Neuron (in vitro differentiated cells): ENCODE results near the gene UBA3.

ENCODE experiments used
- H2AFZ ChIP-seq: one replicate; pipeline ENCODE4 v1.6.1; 2013; ENCODE audit warnings: low read depth, mild to moderate bottlenecking, inconsistent platforms, low read length, moderate library complexity
- H3K27me3 ChIP-seq: one replicate; pipeline ENCODE4 v1.6.1; 2013; ENCODE audit warnings: low read length; ENCODE audit not compliant: insufficient read depth
- H3K36me3 ChIP-seq: one replicate; pipeline ENCODE4 v1.6.1; 2013; ENCODE audit warnings: low read length; ENCODE audit not compliant: insufficient read depth
- H3K4me1 ChIP-seq: one replicate; pipeline ENCODE4 v1.6.1; 2013; ENCODE audit warnings: low read length; ENCODE audit not compliant: insufficient read depth
- H3K4me3 ChIP-seq: 2 replicates; pipeline ENCODE4 v1.5.1; 2013; ENCODE audit warnings: mild to moderate bottlenecking, low read length, moderate library complexity
- H3K9me3 ChIP-seq: one replicate; pipeline ENCODE4 v1.6.1; 2013; ENCODE audit warnings: low read length

The UBA3 gene

DNA sequence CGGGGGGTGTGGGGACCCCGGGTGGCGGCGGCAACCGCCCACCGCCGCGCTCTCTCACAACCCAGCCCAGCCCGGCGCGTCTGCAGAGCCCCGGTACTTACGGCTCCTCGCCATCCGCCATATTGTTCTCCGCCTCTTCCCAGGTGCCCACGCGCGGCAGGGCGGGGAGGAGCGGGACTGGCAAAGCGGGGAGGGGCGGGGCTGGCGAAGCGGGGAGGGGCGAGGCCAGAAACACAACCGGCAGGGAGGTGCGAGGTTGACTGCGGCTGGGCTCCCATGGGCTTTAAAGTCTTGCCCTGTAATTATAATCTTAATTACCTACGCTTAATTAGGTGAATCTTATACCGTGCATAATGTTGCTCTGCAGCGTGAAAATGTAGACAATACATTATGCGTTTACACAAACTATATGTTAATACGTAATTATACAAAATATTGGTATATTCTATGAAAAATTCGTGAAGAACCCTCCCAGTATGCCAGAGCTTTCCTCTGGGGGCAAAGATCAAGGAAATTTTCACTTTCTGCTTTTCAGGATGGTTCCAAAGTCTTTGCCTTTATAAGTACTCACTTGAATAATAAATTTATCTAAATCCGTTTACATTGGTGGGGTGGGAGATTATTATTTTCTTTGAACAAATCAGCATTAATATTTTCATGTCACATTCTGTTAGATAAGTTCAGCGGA is at the start of gene UBA3:
Gene UBA3, minus strand, starts transcription at position 133 of the 688 bp plus-strand sequence. Its CDS starts 12 bp downstream, at position 121.
- Histone ChIP-seq H3K27me3 (no peaks in the 10 kb centered on the region), H3K4me1 (peaks cover 39% of the 10 kb centered on the region), H3K4me3 (peak within 1 kb of the TSS; percentile 86), H2AFZ (peak within 1 kb of the TSS; percentile 55), H3K36me3 (peaks cover 4% of the 10 kb centered on the region), H3K9me3 (no peaks in the 10 kb centered on the region)

DNA sequence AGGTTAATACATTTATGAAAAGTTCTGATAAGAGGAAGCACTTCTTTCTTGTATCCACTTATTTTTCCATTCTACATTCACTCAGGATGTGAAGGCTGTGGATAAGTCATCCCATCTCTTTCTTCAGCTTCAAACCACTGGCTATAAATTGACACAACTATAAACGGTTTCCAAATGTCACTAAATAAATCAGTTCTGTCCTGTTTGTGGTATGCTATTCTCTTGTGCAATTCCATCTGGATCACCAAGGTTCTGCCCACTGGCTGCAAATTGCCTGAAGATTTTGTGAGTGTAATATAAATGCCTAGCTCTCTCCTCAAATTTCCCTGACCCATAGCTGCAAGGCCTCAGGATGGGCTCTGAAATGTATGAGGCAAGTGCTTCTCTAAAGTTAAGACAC is 49.4 kb upstream of the UBA3 start:
- Histone ChIP-seq H3K4me3 (no peak overlapping the region), H3K4me1 (no peaks in the 10 kb centered on the region), H3K36me3 (no peaks in the 10 kb centered on the region), H2AFZ (no peak overlapping the region), H3K27me3 (no peaks in the 10 kb centered on the region), H3K9me3 (no peaks in the 10 kb centered on the region)

- Histone ChIP-seq H3K36me3 (no peaks in the 10 kb centered on the region), H3K9me3 (no peaks in the 10 kb centered on the region), H2AFZ (no peak overlapping the region), H3K4me3 (no peak overlapping the region), H3K27me3 (no peaks in the 10 kb centered on the region), H3K4me1 (no peaks in the 10 kb centered on the region)
Measured at GRCh38 chr3:69128509-69128908, 48.3 kb upstream of the UBA3 start.

- no peak overlapping the region for H3K4me3 ChIP-seq
- no peaks in the 10 kb centered on the region for H3K27me3 ChIP-seq
- peaks cover 4% of the 10 kb centered on the region for H3K4me1 ChIP-seq
- no peak overlapping the region for H2AFZ ChIP-seq
- no peaks in the 10 kb centered on the region for H3K36me3 ChIP-seq
- H3K9me3 ChIP-seq, result no peaks in the 10 kb centered on the region
Measured at GRCh38 chr3:69126999-69127398, 46.8 kb upstream of the UBA3 start.

DNA sequence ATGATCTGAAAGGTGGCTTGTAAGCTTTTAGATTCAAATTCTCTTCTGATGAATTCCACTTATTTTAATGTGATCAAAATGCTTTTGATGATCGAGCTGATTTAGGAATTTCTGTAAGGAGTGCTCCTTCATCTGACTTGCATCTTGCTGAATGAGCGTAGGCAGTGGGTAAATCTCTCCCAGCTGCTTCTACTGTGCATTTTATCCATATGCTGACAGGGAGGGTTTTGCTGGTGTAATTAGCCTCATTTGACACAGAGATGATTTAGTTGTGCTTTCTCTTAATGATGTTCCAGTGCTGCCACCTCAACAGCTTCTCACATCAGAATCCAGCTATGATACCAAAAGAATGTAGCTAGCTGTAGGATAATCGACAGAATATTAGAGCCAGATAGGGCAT is 46.1 kb upstream of the UBA3 start:
- Histone ChIP-seq H2AFZ (no peak overlapping the region), H3K4me3 (no peak overlapping the region), H3K9me3 (no peaks in the 10 kb centered on the region), H3K4me1 (peaks cover 6% of the 10 kb centered on the region), H3K36me3 (no peaks in the 10 kb centered on the region), H3K27me3 (no peaks in the 10 kb centered on the region)

- H3K4me3 ChIP-seq, result no peak within 1 kb of the TSS
- H3K27me3 ChIP-seq, result no peaks in the 10 kb centered on the region
- H3K9me3 ChIP-seq, result no peaks in the 10 kb centered on the region
- H3K4me1 ChIP-seq, result peaks cover 6% of the 10 kb centered on the region
- H2AFZ ChIP-seq, result peak within 1 kb of the TSS; percentile 18
- H3K36me3 ChIP-seq, result no peaks in the 10 kb centered on the region
Measured at GRCh38 chr3:69122403-69122802, 42.2 kb upstream of the UBA3 start, which contains the start of gene LMOD3. TSS of gene LMOD3 (minus strand) at chr3:69122595. CDS start at chr3:69122386, 209 bp downstream.

GRCh38 chr3:69121950-69122349 is 41.8 kb upstream of the UBA3 start:
- H3K4me1 ChIP-seq, result peaks cover 6% of the 10 kb centered on the region
- no peaks in the 10 kb centered on the region for H3K36me3 ChIP-seq
- H3K9me3 ChIP-seq, result no peaks in the 10 kb centered on the region
- no peaks in the 10 kb centered on the region for H3K27me3 ChIP-seq
- no peak overlapping the region for H3K4me3 ChIP-seq
- H2AFZ ChIP-seq, result peak overlapping the region; percentile 18

- Histone ChIP-seq H3K4me1 (peaks cover 6% of the 10 kb centered on the region), H3K27me3 (no peaks in the 10 kb centered on the region), H3K4me3 (no peak overlapping the region), H2AFZ (peak overlapping the region; percentile 18), H3K36me3 (no peaks in the 10 kb centered on the region), H3K9me3 (no peaks in the 10 kb centered on the region)
Measured at GRCh38 chr3:69121513-69121912, 41.3 kb upstream of the UBA3 start.

DNA sequence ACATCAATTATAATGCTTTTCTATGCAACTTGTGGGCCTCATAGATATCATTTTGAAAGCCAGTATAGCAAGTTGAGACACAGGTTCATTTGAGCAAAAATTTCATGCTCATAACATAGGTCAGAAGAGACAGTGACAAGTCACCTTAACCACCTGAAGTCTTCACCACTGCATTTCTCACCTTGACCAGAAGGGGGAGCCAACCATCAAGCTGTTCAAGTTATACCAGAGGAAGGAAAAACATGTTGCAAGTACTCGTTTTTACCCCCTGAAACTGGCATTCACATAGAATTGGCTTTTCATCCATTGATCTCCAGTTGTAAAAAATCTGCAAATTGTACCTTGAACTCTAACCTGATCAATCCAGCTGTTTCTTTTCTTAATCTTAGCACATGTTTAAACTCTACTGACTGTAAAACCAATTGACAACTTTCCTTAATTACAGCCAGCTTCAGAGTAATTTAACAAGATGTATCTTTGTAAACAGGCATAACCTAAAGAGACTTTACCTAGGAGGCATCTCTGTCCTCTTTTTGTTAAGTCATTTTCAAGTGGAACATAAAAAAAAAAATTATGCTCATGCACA is 40.8 kb upstream of the UBA3 start:
- Histone ChIP-seq H3K36me3 (no peaks in the 10 kb centered on the region), H3K9me3 (no peaks in the 10 kb centered on the region), H3K27me3 (no peaks in the 10 kb centered on the region), H3K4me1 (peaks cover 6% of the 10 kb centered on the region), H3K4me3 (no peak overlapping the region), H2AFZ (no peak overlapping the region)

DNA sequence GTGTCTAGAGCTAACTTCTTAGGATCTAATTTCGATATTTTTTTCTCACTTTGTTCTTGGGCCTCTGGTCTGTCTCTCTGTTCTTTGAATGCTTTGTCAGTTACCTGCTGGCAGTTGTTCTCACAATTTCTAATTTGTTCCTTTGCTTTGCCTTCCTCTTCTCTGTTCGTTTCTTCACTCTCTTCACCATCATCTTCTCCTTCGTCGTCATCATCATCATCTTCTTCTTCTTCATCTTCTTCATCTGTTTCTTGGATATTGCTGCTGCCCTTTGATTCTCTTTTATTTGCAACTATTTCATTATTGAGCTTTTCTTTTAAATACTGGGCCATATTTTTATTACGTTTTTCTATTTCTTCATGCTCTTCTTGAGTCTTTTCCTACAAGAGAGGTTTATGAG is 39.5 kb upstream of the UBA3 start:
- no peak overlapping the region for H2AFZ ChIP-seq
- peaks cover 6% of the 10 kb centered on the region for H3K4me1 ChIP-seq
- H3K27me3 ChIP-seq, result no peaks in the 10 kb centered on the region
- no peaks in the 10 kb centered on the region for H3K9me3 ChIP-seq
- no peak overlapping the region for H3K4me3 ChIP-seq
- no peaks in the 10 kb centered on the region for H3K36me3 ChIP-seq

- no peaks in the 10 kb centered on the region for H3K27me3 ChIP-seq
- H3K36me3 ChIP-seq, result no peaks in the 10 kb centered on the region
- H3K4me3 ChIP-seq, result no peak overlapping the region
- H3K4me1 ChIP-seq, result peaks cover 6% of the 10 kb centered on the region
- no peak overlapping the region for H2AFZ ChIP-seq
- no peaks in the 10 kb centered on the region for H3K9me3 ChIP-seq
Measured at GRCh38 chr3:69119138-69119537, 39.0 kb upstream of the UBA3 start.

DNA sequence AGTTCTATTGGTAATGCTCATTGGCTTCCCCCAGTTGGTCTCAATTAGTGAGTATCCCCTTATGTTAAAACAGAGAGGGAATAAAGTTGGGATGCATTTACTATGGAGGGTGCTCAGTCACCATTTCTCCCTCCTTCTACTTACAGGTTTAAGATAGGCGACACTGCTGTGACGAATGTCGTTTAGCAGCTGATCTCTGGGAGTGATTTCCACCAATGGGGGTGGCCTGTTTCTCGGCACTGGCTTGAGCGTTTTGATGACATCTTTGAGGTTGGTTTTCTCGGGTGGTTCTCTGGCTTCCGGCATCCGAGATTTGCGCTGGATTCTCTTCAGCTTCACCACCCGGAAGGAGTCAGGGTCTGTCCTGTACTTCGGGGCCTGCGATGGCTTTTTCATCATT is 38.4 kb upstream of the UBA3 start:
- Histone ChIP-seq H3K36me3 (no peaks in the 10 kb centered on the region), H3K27me3 (no peaks in the 10 kb centered on the region), H3K4me1 (peaks cover 6% of the 10 kb centered on the region), H3K9me3 (no peaks in the 10 kb centered on the region), H2AFZ (no peak overlapping the region), H3K4me3 (no peak overlapping the region)

DNA sequence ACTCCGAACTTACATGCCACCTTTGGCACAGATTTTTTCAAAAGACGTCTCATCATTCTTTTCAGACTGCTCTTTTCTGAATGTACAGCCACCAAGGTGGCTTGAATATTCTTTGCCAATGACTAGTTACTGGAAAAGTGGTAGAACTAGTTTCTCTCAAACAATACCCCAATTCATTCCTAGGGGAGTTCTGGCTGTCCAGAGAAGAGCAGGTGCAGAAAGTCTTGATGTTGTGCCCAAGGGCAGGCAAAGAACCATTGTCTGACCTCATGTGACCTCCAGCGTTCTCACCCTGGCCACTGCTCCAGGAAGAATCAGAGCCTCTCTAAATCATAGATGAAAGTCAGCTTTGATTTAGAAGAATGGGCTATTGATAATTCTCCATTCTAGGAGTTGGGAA is 36.7 kb upstream of the UBA3 start:
- H2AFZ ChIP-seq, result no peak overlapping the region
- no peaks in the 10 kb centered on the region for H3K36me3 ChIP-seq
- peaks cover under 1% of the 10 kb centered on the region for H3K4me1 ChIP-seq
- no peaks in the 10 kb centered on the region for H3K27me3 ChIP-seq
- H3K9me3 ChIP-seq, result no peaks in the 10 kb centered on the region
- H3K4me3 ChIP-seq, result no peak overlapping the region

- H3K27me3 ChIP-seq, result no peaks in the 10 kb centered on the region
- H3K9me3 ChIP-seq, result no peaks in the 10 kb centered on the region
- H3K4me1 ChIP-seq, result no peaks in the 10 kb centered on the region
- no peaks in the 10 kb centered on the region for H3K36me3 ChIP-seq
- H2AFZ ChIP-seq, result no peak overlapping the region
- H3K4me3 ChIP-seq, result no peak overlapping the region
Measured at GRCh38 chr3:69116162-69116561, 36.0 kb upstream of the UBA3 start.
